Lower lobe of right lung (tissue), 2 donors: Measurements from ENCODE around the gene KRT4. TPM values are rescaled to one million over a fixed set of nuclear protein-coding genes. Genes with fewer than 3 reads are reported as not detected.
A peak's percentile ranks its signal among the peaks of the same experiment; 100 is the strongest.

ENCODE experiments used
- ATAC-seq, 2 donors: fragments of 200-7000 bp; cut with Tn5 transposase; one replicate each; pipeline ENCODE4 v1.9.1; 2020 to 2022; ENCODE audit warnings: mild to moderate bottlenecking in 2 of 2, moderate library complexity in 2 of 2
- DNase-seq: peaks from one replicate; pipeline ENCODE4 v3.0.0-alpha.2; 2020
- H3K27ac ChIP-seq: fragments of 200-600 bp; one replicate; pipeline ENCODE4 v1.8.0; 2022
- H3K27me3 ChIP-seq: fragments of 200-600 bp; one replicate; pipeline ENCODE4 v1.8.0; 2022; ENCODE audit warnings: low read depth
- H3K36me3 ChIP-seq: fragments of 200-600 bp; one replicate; pipeline ENCODE4 v1.8.0; 2022; ENCODE audit warnings: mild to moderate bottlenecking
- H3K4me1 ChIP-seq: fragments of 200-600 bp; one replicate; pipeline ENCODE4 v1.8.0; 2022
- H3K4me3 ChIP-seq: fragments of 200-600 bp; one replicate; pipeline ENCODE4 v1.8.0; 2022; ENCODE audit warnings: mild to moderate bottlenecking
- H3K9me3 ChIP-seq: fragments of 200-600 bp; one replicate; pipeline ENCODE4 v1.8.0; 2022
- CTCF ChIP-seq: fragments of 200-600 bp; IDR thresholded peaks from one replicate; pipeline ENCODE4 v1.8.0; 2022; ENCODE audit warnings: antibody characterized with exemption, mild to moderate bottlenecking
- intact Hi-C: fragments of 100-400 bp; cut with DNase I; formaldehyde crosslinking; loops from one replicate; pipeline ENCODE4 v1.11.0; 2022
- total RNA-seq: library from RNA; stranded (reverse); fragmentation: NEBNext Ultra II Directional; extraction: Animal tissue kit (Norgen Biotek cat#: 25700); gene quantifications from one replicate; pipeline ENCODE4 v1.2.1, GENCODE V29; 2021
- donor health status: DM: no; HTN: yes; CAD: no; lungs with severe emphysema.

Gene KRT4
- total RNA-seq, 1 donor from 2014 or later: 6.4 TPM

GRCh38 chr12:52847335-52848102 lies 33.6 kb upstream of the KRT4 start:
- ATAC-seq (peak; percentile 40 to 64), DNase-seq (no peak)
- H3K4me3 ChIP-seq: no peak overlapping the region
- H3K4me1 ChIP-seq: no peaks in the 10 kb centered on the region
- intact Hi-C loops: no loop called here
- H3K36me3 ChIP-seq: no peaks in the 10 kb centered on the region
- H3K9me3 ChIP-seq: no peaks in the 10 kb centered on the region
- no peak overlapping the region for H3K27ac ChIP-seq
- peaks cover 16% of the 10 kb centered on the region for H3K27me3 ChIP-seq
- TF ChIP-seq CTCF: no peak

GRCh38 chr12:52846356-52846970 lies 32.5 kb upstream of the KRT4 start:
- DNase-seq (no peak), ATAC-seq (no peak)
- Histone ChIP-seq H3K36me3 (no peaks in the 10 kb centered on the region), H3K27ac (no peak overlapping the region), H3K4me1 (no peaks in the 10 kb centered on the region), H3K4me3 (no peak overlapping the region), H3K27me3 (peaks cover 12% of the 10 kb centered on the region), H3K9me3 (no peaks in the 10 kb centered on the region)
- no peak for TF ChIP-seq CTCF
- intact Hi-C loops: no loop called here

DNA sequence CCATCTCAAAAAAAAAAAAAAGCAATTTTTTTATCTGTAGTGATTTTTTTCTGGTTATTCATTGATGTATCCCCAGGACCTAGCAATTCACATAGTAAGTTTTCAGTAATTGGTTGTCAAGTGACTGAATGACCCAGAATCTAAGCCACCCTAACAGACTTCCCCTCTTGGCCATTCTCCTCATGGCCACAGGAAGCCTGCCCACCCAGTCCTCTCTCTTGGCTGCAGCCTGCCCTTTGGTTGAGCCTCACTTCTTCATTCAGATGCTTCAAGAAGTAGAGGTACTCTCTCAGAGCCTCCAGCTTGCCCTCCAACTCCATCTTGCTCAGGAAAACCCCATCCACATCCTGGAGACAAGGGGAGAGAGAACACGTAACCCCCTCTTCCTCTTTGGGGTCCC lies 32.0 kb upstream of the KRT4 start:
- DNase-seq (no peak), ATAC-seq (no peak)
- Histone ChIP-seq H3K36me3 (no peaks in the 10 kb centered on the region), H3K4me3 (no peak overlapping the region), H3K27me3 (peaks cover 7% of the 10 kb centered on the region), H3K27ac (no peak overlapping the region), H3K9me3 (no peaks in the 10 kb centered on the region), H3K4me1 (no peaks in the 10 kb centered on the region)
- intact Hi-C loops: no loop called here
- TF ChIP-seq CTCF: no peak

- no peaks in the 10 kb centered on the region for H3K4me1 ChIP-seq
- no peaks in the 10 kb centered on the region for H3K36me3 ChIP-seq
- no peak overlapping the region for H3K27ac ChIP-seq
- no peak overlapping the region for H3K4me3 ChIP-seq
- intact Hi-C loops: no loop called here
- H3K27me3 ChIP-seq: peaks cover 14% of the 10 kb centered on the region
- DNase-seq (no peak), ATAC-seq (no peak)
- TF ChIP-seq CTCF: no peak
- H3K9me3 ChIP-seq: no peaks in the 10 kb centered on the region
Observed at GRCh38 chr12:52844386-52844785, 30.5 kb upstream of the KRT4 start.

GRCh38 chr12:52839436-52840105 lies 25.7 kb upstream of the KRT4 start:
- ATAC-seq: no peak
- peaks cover 33% of the 10 kb centered on the region for H3K27me3 ChIP-seq
- intact Hi-C loops: no loop called here

More at GRCh38 chr12:52839436-52840105, 25.7 kb upstream of the KRT4 start:
- Histone ChIP-seq H3K27ac (no peak overlapping the region), H3K9me3 (no peaks in the 10 kb centered on the region), H3K4me3 (no peak overlapping the region), H3K4me1 (no peaks in the 10 kb centered on the region), H3K36me3 (no peaks in the 10 kb centered on the region)
- DNase-seq: no peak
- no peak for TF ChIP-seq CTCF
